Large intestine (tissue), 3 donors: ENCODE measurements around the gene NEK7. TPM values are rescaled to one million over a fixed set of nuclear protein-coding genes. Genes with fewer than 3 reads are reported as not detected.
A peak's percentile ranks its signal among the peaks of the same experiment; 100 is the strongest.

Experiments used
- DNase-seq, 2 donors: peaks; one replicate each; pipeline versions ENCODE4 v3.0.0 to v3.0.0-alpha.2; 2013
- H3K27ac ChIP-seq: one replicate; pipeline ENCODE4 v1.5.1; 2013; ENCODE audit warnings: low read length
- H3K27me3 ChIP-seq: 2 replicates; pipeline ENCODE4 v1.6.1; 2013; ENCODE audit warnings: low read length; ENCODE audit not compliant: control insufficient read depth, insufficient read depth
- H3K36me3 ChIP-seq: 2 replicates; pipeline ENCODE4 v1.6.1; 2013; ENCODE audit warnings: low read length; ENCODE audit not compliant: control insufficient read depth, insufficient read depth
- H3K4me1 ChIP-seq: one replicate; pipeline ENCODE4 v1.6.1; 2013; ENCODE audit warnings: low read length; ENCODE audit not compliant: control insufficient read depth, insufficient read depth
- H3K4me3 ChIP-seq: one replicate; pipeline ENCODE4 v1.5.1; 2013; ENCODE audit warnings: low read length
- H3K9me3 ChIP-seq: one replicate; pipeline ENCODE4 v1.6.1; 2013; ENCODE audit warnings: mild to moderate bottlenecking, low read depth, low read length, moderate library complexity; ENCODE audit not compliant: control insufficient read depth
- WGBS: methylation state at CpG from one replicate; pipeline ENCODE4 v1.1.5; 2013; ENCODE audit warnings: low lambda C conversion rate; ENCODE audit not compliant: insufficient coverage; 5-methylcytosine and 5-hydroxymethylcytosine counted together
- polyA plus RNA-seq: library from polyadenylated mRNA; unstranded; fragments of 120-200 nt; gene quantifications from one replicate; pipeline ENCODE4 v1.2.1, GENCODE V29; 2013

The NEK7 gene
- polyA plus RNA-seq, 1 donor: 43.2 TPM

DNA sequence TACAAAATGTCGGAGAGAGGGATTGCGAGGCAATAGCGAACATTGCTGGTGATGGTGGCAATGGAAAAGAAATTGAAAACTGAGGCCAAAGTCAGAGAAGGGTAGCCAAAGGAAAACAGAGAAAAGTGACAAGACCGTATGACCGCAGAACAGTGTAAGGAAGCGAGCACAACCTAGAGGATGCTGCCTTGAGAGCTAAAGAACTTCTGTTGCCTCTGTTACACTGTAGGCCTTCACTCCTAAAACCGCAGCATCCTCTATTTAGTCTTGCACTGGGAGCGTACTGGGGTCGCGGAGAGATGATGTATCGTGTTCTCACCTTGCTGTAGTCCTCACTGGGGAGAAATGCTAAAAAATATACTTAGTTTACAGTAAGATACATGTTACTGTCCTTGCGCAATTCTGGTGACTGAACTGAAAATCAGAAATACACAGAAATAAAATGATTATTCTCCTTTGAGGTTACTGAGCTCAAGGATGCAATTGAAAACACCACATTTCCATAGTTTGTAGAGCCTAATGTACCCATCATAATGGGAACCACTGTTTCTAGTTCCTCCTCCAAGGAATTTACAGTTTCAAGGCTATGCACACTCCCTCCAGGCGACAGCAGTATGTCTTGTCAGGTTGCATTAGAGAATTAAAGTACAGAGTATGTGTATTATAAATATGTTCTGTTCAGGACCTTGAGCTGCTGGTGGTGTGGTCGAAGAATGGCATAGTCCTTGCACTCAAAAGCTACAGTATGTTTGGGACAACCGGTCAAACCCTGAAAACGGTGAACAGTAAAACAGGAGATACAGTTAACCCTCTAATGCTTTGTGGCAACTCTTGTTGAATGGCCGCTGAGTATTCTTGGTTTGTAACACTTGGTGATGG lies 1.3 kb downstream of the NEK7 start:
- Histone ChIP-seq H3K36me3 (no peaks in the 10 kb centered on the region), H3K4me1 (peaks cover 21% of the 10 kb centered on the region), H3K27me3 (no peaks in the 10 kb centered on the region), H3K4me3 (peak overlapping the region; percentile 85), H3K27ac (peak overlapping the region; percentile 97), H3K9me3 (no peaks in the 10 kb centered on the region)
- DNase-seq: peak in 1 of 2 donors; percentile 51
- 0% methylated on average over 3 of the region's 17 CpGs for WGBS

DNA sequence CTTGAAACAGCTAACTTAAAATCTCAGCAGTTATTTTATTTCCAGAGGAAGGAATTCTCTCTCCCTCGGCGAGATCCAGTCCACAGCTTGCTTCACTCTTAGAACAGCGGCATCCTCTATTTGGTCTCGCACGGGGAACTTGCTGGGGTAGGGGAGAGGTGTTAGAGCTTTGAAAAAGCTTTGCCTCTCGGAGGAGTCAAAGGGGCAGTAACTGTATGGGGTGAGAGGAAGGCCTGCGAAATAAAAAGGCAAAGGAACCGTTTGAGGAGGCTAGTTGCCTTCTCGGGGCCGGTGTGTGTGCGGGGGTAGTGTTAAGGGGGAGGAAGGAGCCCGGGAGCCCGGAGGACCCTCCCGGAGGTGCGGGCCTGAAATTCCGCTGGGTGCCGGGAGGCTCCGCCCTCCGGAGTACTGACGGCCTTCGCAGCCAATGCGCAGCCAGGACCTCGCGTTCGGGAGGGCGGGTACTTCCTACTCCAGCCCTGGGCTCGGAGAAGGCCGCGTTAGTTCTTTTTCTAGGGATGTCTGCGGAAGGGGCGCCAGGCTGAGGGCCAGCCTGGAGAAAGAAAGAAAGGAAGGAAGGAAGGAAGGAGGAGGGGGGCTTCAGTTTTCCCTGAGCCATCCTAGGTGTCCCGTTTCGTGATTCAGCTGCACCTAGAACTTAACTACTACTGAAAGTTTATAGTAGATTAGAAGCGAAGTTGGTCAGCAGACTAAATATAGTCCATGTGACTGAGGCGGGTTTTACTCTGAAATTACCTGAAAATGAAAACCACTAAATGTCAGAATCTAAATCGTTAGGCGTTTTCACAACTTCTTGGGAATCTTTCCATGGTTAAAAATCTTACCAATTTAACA lies 2.2 kb downstream of the NEK7 start:
- no peaks in the 10 kb centered on the region for H3K9me3 ChIP-seq
- H3K4me3 ChIP-seq: peak overlapping the region; percentile 85
- H3K36me3 ChIP-seq: no peaks in the 10 kb centered on the region
- WGBS: 0% methylated on average over 3 of the region's 37 CpGs
- H3K27me3 ChIP-seq: no peaks in the 10 kb centered on the region
- peak overlapping the region; percentile 97 for H3K27ac ChIP-seq
- peaks cover 24% of the 10 kb centered on the region for H3K4me1 ChIP-seq
- DNase-seq: peak; percentile 90 to 96

DNA sequence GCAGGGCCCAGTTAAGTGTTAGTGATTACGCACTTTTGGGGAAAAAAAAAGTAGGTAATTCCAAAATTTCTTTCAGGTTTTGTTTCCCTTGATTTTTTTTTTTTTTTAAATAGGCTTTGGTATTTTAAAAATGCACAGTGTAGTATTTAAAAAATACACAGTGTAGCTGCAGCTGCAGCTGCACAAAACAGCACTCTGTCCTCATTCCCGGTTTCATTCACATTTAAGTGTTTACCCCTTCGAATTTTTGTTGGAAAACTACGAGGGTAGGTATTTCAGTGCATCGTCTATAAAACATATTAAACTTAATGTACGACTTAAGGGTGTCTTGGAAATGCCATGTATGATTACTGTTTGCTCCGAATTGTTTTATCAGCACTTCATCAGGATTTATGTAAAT lies 3.4 kb downstream of the NEK7 start:
- Histone ChIP-seq H3K27me3 (no peaks in the 10 kb centered on the region), H3K4me1 (peaks cover 28% of the 10 kb centered on the region), H3K27ac (no peak overlapping the region), H3K4me3 (no peak overlapping the region), H3K36me3 (no peaks in the 10 kb centered on the region), H3K9me3 (no peaks in the 10 kb centered on the region)
- 100% methylated on average over 1 of the region's 7 CpGs for WGBS
- DNase-seq: no peak

DNA sequence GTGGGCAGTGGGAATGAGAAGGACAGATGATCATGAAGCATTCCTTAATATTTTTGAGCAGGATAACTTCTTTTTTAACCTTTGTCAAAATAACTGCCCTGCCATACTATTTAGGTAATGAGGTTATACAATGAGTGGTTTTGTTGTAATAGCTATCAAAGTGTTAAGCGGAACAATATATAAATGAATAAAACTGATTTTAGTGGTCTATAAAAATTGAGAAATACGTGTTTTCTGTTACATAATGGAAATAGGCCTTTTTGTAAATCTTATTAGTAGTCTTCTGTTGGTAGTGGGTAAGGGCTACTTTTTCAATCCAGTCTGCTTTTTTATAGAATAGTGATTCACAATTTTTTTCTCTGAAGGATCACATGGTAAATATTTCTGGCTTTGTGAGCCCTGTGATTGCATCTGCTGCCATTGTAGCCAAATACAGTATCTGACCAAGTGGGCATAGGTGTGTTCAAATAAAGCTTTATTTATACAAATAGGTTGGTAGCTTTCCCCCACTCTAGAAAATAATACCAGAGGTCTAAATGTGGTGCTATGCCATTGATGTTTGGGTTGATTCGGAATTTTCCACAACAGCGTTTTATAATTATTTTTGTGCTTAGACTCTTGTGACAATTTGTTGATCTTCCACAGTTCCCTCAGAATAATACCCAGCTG lies 4.3 kb downstream of the NEK7 start:
- no peaks in the 10 kb centered on the region for H3K36me3 ChIP-seq
- H3K4me1 ChIP-seq: peaks cover 34% of the 10 kb centered on the region
- H3K27me3 ChIP-seq: no peaks in the 10 kb centered on the region
- no peak for DNase-seq
- H3K27ac ChIP-seq: peak overlapping the region; percentile 75
- no peaks in the 10 kb centered on the region for H3K9me3 ChIP-seq
- WGBS: 100% methylated on average over 2 of the region's 4 CpGs
- H3K4me3 ChIP-seq: no peak overlapping the region

DNA sequence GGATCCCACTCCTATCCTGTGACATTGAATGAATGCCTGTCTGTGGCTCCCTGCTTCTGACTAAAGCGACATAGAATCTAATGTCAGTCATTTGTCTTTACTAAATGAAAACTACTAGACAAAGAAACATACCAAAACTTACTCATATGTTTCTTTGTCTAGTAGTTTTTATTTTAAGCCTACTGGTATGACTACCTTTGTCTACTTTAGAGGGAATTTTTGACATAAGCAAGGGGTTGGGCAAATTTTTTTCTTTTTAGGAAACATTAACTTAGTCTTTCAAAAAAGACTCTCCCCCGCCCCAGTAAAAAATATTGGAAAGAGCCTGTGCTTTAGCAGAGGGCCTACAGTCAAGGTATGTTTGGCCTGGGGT lies 4.9 kb downstream of the NEK7 start:
- DNase-seq: no peak
- H3K27ac ChIP-seq: peak overlapping the region; percentile 75
- WGBS: no CpG with 5 or more reads among the region's 2 CpGs

DNA sequence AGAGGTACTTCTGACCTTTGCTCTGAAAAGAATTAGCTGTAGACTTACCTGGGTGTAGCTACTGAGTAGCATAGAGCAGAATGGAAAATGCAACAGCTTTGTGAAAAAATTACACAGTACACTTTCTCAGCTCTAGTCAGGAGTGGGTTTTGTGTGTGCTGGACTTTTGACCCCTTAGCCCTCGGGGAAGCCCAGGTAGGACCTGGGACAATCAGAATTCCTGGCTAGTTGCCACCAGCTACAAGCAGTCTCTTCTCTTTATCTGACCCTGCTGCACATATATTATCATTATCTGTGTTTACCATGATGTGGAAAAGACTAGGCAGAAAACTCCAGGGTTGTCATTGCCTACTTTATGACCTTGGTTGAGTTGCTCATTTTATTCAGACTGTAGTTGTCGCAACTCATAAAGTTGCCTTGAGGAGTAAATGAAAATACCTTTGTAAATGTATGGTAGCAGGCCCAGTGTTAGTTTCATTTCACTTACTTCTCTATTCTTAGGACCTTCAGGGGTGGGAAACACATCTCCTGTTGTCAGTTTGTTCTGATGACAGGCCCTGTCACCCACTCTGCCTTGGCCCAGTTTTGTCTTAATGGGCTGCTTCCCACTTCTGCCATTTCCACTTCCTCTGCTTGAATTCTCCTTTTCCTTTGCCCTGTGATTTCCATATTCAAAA lies 5.4 kb downstream of the NEK7 start:
- Histone ChIP-seq H3K27me3 (no peaks in the 10 kb centered on the region), H3K4me1 (peaks cover 37% of the 10 kb centered on the region), H3K4me3 (no peak overlapping the region), H3K27ac (peak overlapping the region; percentile 75), H3K36me3 (no peaks in the 10 kb centered on the region), H3K9me3 (no peaks in the 10 kb centered on the region)
- peak; percentile 87 to 93 for DNase-seq
- WGBS: no CpG with 5 or more reads among the region's 2 CpGs

More for the DNA sequence above, 4.9 kb downstream of the NEK7 start:
- Histone ChIP-seq H3K9me3 (no peaks in the 10 kb centered on the region), H3K4me1 (peaks cover 37% of the 10 kb centered on the region), H3K27me3 (no peaks in the 10 kb centered on the region), H3K4me3 (no peak overlapping the region), H3K36me3 (no peaks in the 10 kb centered on the region)

DNA sequence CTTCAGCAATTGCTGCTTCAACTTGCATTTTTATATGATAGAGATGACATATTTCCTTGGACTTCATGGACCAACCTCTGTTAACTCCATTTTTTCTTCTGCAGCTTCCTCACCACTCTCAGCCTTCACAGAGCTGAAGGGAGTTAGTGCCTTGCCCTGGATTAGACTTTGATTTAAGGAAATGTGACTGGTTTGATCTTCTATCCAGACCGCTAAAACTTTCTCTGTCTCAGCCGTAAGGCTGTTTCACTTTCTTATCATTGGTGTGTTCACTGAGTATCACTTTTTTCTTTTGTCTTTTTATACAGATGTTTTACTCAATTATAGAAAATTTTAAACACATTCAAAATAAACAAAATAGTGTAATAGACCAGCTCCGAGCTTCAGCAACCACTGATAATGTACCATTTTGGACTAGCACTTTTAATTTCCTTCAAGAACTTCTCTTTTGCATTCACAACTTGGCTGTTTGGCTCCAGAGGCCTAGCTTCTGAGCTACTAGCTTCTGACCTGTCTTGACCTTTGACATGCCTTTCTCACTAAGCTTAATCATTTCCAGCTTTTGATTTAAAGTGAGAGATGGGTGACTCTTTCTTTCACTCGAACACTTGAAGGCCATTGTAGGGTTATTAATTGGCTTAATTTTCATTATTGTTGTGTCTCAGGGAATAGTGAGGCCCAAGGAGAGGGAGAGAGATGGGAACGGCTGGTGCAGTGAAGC lies 9.3 kb downstream of the NEK7 start:
- peak in 1 of 2 donors; percentile 59 for DNase-seq

DNA sequence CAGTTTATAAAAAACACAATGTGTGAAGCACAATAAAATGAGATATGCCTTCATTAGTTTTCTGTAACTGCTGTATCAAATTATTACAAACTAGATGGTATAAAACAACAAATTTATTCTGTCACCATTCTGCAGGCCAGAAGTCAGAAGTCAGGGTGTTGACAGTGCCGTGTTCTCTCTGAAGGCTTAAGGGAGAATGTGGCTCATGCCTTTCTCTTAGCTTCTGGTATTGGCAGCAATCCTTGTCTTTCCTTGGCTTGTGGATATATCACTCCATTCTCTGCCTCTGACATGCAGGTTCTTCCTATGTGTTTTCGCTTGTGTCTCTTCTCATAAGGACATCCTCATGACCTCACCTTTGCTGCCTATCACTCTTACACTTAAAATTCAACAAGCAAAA lies 10.1 kb downstream of the NEK7 start:
- Histone ChIP-seq H3K27me3 (no peaks in the 10 kb centered on the region), H3K27ac (no peak overlapping the region)
- 80% methylated on average over 1 of the region's 2 CpGs for WGBS

More for the DNA sequence above, 9.3 kb downstream of the NEK7 start:
- WGBS: 17% methylated on average over 2 of the region's 5 CpGs
- no peak overlapping the region for H3K27ac ChIP-seq
- no peaks in the 10 kb centered on the region for H3K27me3 ChIP-seq
- H3K4me1 ChIP-seq: peaks cover 26% of the 10 kb centered on the region
- no peaks in the 10 kb centered on the region for H3K9me3 ChIP-seq
- H3K36me3 ChIP-seq: no peaks in the 10 kb centered on the region
- no peak overlapping the region for H3K4me3 ChIP-seq

DNA sequence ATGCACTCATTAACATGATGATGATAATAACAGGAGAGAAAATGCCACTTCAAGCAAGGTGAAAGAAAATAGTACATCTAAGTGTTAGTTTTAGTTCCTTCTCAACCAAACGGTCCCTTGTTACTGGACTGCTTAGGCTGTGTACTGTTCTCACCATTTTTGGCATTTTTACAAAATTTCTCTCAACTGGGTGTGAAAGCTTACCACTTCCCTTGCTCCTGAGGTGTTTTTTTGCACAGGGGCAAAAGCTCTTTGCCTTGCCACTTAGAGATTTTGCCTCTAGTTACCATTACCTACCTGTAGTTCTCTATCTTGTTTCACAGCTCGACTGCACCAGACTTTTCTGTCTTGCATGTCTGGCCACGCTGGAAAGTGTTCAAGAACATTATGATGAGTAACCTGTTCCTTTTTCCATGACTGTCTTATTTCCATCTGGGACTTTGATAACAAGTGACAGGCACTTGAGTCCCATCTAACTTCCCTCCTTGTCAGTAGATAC lies 10.7 kb downstream of the NEK7 start:
- no peak overlapping the region for H3K4me3 ChIP-seq
- no peaks in the 10 kb centered on the region for H3K9me3 ChIP-seq
- H3K4me1 ChIP-seq: peaks cover 19% of the 10 kb centered on the region
- no CpG with 5 or more reads among the region's 3 CpGs for WGBS
- H3K27me3 ChIP-seq: no peaks in the 10 kb centered on the region
- no peaks in the 10 kb centered on the region for H3K36me3 ChIP-seq
- no peak for DNase-seq
- no peak overlapping the region for H3K27ac ChIP-seq

More for the DNA sequence above, 10.1 kb downstream of the NEK7 start:
- Histone ChIP-seq H3K4me1 (peaks cover 21% of the 10 kb centered on the region), H3K36me3 (no peaks in the 10 kb centered on the region), H3K9me3 (no peaks in the 10 kb centered on the region), H3K4me3 (no peak overlapping the region)
- DNase-seq: no peak
